NB4 (cell line): ENCODE measurements around the gene ZCCHC7.

Experiments
- POLR2A ChIP-seq: IDR thresholded peaks from 2 replicates; pipeline ENCODE4 v1.6.1; 2011; ENCODE audit warnings: mild to moderate bottlenecking; ENCODE audit not compliant: insufficient read length; ENCODE audit errors: extremely low read depth
- TF ChIP-seq, protein P1 (sequence below): IDR thresholded peaks from one replicate; pipeline ENCODE4 v1.5.1; 2012; ENCODE audit warnings: low read depth, low read length

- TF ChIP-seq, protein P1, sequence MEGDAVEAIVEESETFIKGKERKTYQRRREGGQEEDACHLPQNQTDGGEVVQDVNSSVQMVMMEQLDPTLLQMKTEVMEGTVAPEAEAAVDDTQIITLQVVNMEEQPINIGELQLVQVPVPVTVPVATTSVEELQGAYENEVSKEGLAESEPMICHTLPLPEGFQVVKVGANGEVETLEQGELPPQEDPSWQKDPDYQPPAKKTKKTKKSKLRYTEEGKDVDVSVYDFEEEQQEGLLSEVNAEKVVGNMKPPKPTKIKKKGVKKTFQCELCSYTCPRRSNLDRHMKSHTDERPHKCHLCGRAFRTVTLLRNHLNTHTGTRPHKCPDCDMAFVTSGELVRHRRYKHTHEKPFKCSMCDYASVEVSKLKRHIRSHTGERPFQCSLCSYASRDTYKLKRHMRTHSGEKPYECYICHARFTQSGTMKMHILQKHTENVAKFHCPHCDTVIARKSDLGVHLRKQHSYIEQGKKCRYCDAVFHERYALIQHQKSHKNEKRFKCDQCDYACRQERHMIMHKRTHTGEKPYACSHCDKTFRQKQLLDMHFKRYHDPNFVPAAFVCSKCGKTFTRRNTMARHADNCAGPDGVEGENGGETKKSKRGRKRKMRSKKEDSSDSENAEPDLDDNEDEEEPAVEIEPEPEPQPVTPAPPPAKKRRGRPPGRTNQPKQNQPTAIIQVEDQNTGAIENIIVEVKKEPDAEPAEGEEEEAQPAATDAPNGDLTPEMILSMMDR, result no peak
- no peak for TF ChIP-seq POLR2A
These were observed 249.3 kb downstream of the ZCCHC7 start for GRCh38 chr9:37369671-37370070.
